ENCODE measurements around the gene P2RX7. TPM values are rescaled to one million over a fixed set of nuclear protein-coding genes. Genes with fewer than 3 reads are reported as not detected.
"Not testable (repeated sequence)": the region's sequence is repeated elsewhere in the genome, so short reads cannot be mapped to it uniquely, and the experiment has no call there.

Gene P2RX7
- polyA plus RNA-seq, 1 donor = 1.0 TPM

- no peak for DNase-seq (ENCODE audit: low read depth)
Measured at GRCh38 chr12:121135320-121135719, 2.6 kb downstream of the P2RX7 start.

GRCh38 chr12:121137512-121137911 lies 4.8 kb downstream of the P2RX7 start:
- DNase-seq (ENCODE audit: low read depth) = no peak

GRCh38 chr12:121138284-121138683 lies 5.6 kb downstream of the P2RX7 start:
- DNase-seq (ENCODE audit: low read depth) = no peak

- DNase-seq (ENCODE audit: low read depth) = no peak
Measured at GRCh38 chr12:121139286-121139685, 6.6 kb downstream of the P2RX7 start.

GRCh38 chr12:121142171-121142950 lies 9.7 kb downstream of the P2RX7 start:
- no peak for DNase-seq (ENCODE audit: low read depth)

- no peak for DNase-seq (ENCODE audit: low read depth)
Measured at GRCh38 chr12:121144416-121144914, 11.8 kb downstream of the P2RX7 start.

- no peak for DNase-seq (ENCODE audit: low read depth)
Measured at GRCh38 chr12:121145221-121145620, 12.5 kb downstream of the P2RX7 start.

- not testable (repeated sequence) for DNase-seq (ENCODE audit: low read depth)
Measured at GRCh38 chr12:121149289-121149688, 16.6 kb downstream of the P2RX7 start.

GRCh38 chr12:121154793-121155375 lies 22.2 kb downstream of the P2RX7 start:
- DNase-seq (ENCODE audit: low read depth) = no peak

- no peak for DNase-seq (ENCODE audit: low read depth)
Measured at GRCh38 chr12:121156365-121156764, 23.7 kb downstream of the P2RX7 start.

- no peak for DNase-seq (ENCODE audit: low read depth)
Measured at GRCh38 chr12:121158085-121158484, 25.4 kb downstream of the P2RX7 start.

GRCh38 chr12:121158728-121159351 lies 26.2 kb downstream of the P2RX7 start:
- not testable (repeated sequence) for DNase-seq (ENCODE audit: low read depth)

- DNase-seq (ENCODE audit: low read depth) = no peak
Measured at GRCh38 chr12:121159467-121160307, 27.0 kb downstream of the P2RX7 start.

- DNase-seq (ENCODE audit: low read depth) = no peak
Measured at GRCh38 chr12:121162384-121162783, 29.7 kb downstream of the P2RX7 start.

GRCh38 chr12:121162985-121163384 lies 30.3 kb downstream of the P2RX7 start:
- no peak for DNase-seq (ENCODE audit: low read depth)

- DNase-seq (ENCODE audit: low read depth) = not testable (repeated sequence)
Measured at GRCh38 chr12:121164839-121165238, 32.2 kb downstream of the P2RX7 start.

- no peak for DNase-seq (ENCODE audit: low read depth)
Measured at GRCh38 chr12:121165316-121165715, 32.6 kb downstream of the P2RX7 start.

GRCh38 chr12:121166356-121166755 lies 33.7 kb downstream of the P2RX7 start:
- DNase-seq (ENCODE audit: low read depth) = no peak

- DNase-seq (ENCODE audit: low read depth) = no peak
Measured at GRCh38 chr12:121167232-121167820, 34.6 kb downstream of the P2RX7 start.

- no peak for DNase-seq (ENCODE audit: low read depth)
Measured at GRCh38 chr12:121167951-121168350, 35.3 kb downstream of the P2RX7 start.

- no peak for DNase-seq (ENCODE audit: low read depth)
Measured at GRCh38 chr12:121170151-121170550, 37.5 kb downstream of the P2RX7 start.
